ENCODE measurements around the gene AGPS. TPM values are rescaled to one million over a fixed set of nuclear protein-coding genes. Genes with fewer than 3 reads are reported as not detected.

AGPS gene
- total RNA-seq, 4 donors from 2014 or later: 32.4 to 56.8 (median 38.5) TPM

DNA sequence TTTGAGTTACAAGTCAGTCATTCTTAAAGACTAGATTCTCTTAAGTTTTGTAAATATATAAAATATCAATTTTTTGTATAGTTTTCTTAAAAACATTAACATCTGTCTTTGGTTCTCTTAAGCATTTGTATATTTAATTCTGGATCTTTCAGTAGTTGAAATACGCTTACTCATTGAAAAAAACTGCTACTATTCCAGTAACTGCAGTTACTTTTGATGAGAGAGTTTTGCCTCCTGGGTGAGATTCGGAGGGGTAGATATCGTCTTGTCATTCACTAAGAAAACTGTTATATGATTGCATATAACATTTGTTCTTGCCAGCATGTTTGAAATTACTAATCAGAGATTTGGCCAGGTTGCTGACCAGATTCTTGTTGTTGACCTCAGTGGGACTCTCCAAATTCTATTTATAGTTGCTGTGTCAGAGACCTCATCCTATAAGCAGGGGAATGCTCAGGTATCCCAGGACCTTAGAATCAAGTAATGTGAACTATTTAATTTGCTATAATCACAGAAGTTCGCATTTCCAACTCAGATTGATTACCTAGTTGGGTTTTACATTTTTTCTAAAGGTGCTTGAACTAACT is 7.9 kb downstream of the AGPS start:
- no peak for TF ChIP-seq CTCF (IDR thresholded peaks at IDR 0.05; ENCODE audit: low read depth)

DNA sequence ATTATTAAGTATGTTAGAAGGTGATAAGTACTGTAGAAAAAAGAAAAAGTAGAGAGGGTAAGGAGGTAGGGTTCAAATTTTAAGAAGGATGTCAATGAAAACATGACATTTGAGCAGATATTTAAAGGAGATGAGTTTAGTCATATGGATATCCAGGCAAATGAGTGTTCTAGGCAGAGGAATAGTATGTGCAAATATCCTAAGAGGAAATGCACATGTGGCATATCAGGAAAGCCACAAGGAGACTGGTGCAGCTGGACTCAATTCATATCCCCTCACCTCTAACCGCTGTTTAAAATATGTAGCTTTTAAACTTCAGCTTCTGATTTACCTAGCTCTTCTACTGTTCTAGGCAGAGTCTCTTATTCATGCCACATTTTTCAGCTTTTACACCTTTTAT is 9.5 kb downstream of the AGPS start:
- TF ChIP-seq CTCF (IDR thresholded peaks at IDR 0.05; ENCODE audit: low read depth): no peak

DNA sequence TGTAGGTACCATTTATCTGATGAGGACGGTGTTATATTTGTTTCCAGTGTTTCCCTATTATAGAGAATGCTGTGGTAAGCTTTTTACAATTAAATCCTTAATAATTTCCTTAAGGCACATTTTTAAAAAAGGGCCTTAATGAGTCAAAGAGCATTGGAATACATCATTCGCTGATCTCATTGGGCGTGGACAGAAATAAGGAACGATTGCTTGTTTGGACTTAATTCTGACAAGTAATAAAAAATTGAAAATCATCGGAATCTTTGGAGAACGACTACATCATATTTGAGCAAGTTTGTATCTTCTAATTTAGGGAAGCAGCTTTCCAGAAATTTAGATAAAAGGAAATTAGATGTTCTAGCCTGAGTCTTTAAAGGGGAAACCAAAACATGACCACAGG is 11.3 kb downstream of the AGPS start:
- TF ChIP-seq CTCF (IDR thresholded peaks at IDR 0.05; ENCODE audit: low read depth): no peak

- no peak for TF ChIP-seq CTCF (IDR thresholded peaks at IDR 0.05; ENCODE audit: low read depth)
These were observed 11.7 kb downstream of the AGPS start for GRCh38 chr2:177404243-177404642.

GRCh38 chr2:177405029-177405692 is 12.6 kb downstream of the AGPS start:
- TF ChIP-seq CTCF (IDR thresholded peaks at IDR 0.05; ENCODE audit: low read depth): no peak

DNA sequence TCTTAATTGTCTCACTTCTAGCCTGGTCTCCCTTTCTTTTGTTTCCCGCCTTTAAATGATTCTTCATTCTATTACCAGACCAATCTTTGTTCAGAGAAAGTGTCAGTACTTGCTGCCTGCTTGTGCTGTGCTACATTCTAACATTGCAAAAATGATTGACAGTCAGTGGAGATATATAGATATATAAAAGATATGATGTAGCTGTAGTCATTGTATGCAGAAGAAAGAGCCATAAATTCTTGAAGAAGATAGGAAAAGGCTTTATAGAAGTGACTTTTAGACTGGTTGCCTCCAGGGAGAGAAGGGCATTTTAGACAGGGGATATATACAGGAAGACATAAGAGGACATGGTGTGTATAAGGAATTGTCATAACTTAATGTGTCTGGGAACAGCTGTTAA is 13.6 kb downstream of the AGPS start:
- no peak for TF ChIP-seq CTCF (IDR thresholded peaks at IDR 0.05; ENCODE audit: low read depth)

DNA sequence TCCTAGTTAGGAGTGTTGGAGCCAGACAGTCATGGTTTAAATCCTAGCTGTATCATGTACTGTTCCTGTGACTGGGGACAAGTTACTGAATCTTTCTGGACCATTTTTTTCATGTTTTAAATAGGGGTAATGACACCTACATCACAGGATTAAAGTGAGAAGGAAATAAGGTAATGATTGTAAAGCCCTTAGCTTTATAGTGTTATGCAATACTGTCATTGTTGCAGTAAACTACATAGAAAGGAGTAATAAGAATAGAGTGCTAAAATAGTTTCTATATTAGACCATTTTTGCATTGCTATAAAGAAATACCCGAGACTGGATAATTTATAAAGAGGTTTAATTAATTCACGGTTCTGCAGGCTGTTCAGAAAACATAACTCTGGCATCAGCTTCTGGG is 14.5 kb downstream of the AGPS start:
- no peak for TF ChIP-seq CTCF (IDR thresholded peaks at IDR 0.05; ENCODE audit: low read depth)

Data from subcutaneous adipose tissue (tissue), 4 donors.